Endometrial microvascular endothelial cells (primary cell): ENCODE results near the gene TIMM17A. TPM values are rescaled to one million over a fixed set of nuclear protein-coding genes. Genes with fewer than 3 reads are reported as not detected.

ENCODE experiments used
- in situ Hi-C: cut with HindIII; loops from 2 replicates; pipeline ENCODE4 v1.10.0; 2017; ENCODE audit warnings: low sequenced_read_pairs, low pct_unique_long_range_greater_than_20kb; ENCODE audit errors: inconsistent ontology term
- total RNA-seq: library from RNA; depleted of rRNA; stranded (reverse); fragments of >200 nt; gene quantifications from one replicate; pipeline ENCODE4 v1.2.3, GENCODE V29; 2015; ENCODE audit errors: inconsistent ontology term

Gene TIMM17A
- total RNA-seq, 1 donor from 2014 or later = 84.6 TPM

DNA sequence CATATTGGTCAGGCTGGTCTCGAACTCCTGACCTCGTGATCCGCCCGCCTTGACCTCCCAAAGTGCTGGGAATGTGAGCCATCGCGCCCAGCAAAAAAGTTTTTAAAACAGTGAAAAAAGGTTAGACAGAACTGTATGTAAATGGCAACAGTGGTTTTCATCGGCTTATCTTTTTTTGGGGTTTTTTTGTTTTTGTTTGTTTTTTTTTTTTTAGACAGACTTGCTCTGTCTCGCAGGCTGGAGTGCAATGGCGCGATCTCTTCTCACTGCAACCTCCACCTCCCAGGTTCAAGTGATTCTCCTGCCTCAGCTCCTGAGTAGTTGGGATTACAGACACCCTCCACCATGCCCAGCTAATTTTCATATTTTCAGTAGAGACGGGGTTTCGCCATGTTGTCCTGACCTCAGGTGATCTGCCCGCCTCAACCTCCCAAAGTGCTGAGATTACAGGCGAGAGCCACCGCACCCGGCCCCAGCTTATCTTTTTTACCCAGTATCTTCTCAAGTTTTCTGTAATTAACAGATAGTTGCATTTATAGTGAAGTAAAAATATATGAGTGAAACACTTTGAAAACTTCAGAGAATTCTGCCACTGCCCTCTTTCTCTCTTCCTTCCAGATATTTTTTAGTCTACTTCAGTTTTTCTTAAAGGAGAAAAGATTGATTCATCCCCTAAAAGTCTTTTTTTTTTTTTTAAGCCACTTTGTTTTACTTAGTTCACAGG, 13.1 kb downstream of the TIMM17A start:
- in situ Hi-C loops = no loop called here

DNA sequence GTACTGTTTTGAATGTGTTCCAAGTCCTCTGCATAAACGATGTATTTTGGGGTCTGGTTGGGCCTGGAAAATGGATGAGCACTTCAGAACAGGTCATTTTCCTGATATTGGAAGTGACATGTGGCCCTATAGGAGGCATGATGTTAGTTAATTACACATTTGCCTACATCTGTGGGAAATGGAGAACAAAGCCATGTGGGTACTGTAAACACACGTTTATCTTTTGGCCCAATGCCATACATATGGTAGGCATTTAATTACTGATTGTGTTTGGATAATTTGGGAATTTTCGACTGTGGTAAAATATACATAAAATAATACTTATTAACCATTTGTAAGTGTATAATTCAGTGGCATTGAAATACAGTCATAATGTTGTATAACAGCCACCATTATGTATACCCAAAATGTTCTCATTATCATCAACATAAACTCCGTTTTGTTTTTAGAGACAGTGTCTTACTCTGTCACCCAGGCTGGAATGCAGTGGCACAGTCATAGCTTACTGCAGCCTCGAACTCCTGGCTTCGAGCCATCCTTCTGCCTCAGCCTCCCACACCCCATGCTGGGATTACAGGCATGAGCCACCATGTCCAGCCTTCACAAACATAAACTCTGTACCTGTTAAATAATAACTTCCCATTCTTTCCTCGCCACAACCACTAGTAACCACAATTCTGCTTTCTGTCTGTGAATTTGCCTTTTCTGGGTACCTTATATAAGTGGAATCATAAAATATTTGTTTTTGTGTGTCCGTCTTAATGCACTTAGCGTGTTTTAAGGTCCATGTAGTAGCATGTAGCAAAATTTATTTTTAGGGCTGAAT, 15.2 kb downstream of the TIMM17A start:
- in situ Hi-C loops = no loop called here

DNA sequence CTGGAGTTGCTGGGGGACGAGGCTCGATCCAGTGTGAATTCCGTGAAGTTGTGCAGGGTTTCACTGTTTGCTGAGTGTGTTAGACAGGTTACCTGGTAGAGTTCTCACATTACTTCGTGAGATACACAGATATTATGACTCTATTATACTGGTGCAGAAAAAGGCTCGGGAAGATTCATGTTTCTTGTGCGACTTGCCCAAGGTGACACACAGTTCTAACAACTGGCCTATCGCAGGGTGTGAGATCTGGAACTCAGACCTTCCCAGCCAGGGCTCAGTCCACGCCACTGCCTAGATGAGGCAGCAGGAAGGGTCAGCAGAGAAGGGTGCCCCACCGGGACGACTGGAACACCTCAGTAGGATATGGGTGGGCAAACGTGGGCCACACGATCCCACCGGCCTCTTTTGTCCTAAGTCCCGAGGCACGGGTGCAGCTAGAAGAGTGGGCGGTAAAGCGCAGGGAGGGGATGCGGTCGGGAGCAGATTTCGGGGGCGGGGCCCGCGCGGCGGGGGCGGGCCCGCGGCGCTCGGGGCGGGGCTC, 26.8 kb downstream of the TIMM17A start:
- in situ Hi-C loops = no loop called here

DNA sequence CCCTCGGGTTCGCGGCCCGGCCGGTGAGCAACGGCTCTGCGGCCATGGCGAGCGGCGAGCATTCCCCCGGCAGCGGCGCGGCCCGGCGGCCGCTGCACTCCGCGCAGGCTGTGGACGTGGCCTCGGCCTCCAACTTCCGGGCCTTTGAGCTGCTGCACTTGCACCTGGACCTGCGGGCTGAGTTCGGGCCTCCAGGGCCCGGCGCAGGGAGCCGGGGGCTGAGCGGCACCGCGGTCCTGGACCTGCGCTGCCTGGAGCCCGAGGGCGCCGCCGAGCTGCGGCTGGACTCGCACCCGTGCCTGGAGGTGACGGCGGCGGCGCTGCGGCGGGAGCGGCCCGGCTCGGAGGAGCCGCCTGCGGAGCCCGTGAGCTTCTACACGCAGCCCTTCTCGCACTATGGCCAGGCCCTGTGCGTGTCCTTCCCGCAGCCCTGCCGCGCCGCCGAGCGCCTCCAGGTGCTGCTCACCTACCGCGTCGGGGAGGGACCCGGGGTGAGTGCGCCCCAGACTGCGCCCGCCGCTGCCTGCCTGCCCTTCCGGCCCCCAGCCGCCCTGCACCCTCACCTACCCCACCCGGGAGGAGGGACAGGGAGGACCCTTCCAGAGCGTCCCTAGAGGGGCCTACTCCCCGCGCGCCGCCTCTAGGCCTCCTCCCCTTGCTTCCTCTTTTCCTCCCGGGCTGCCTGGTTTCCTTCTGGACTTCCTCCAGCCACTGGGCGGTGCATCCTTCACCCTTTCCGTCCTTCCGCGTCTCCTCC, 27.5 kb downstream of the TIMM17A start, which contains the start of gene RNPEP:
RNPEP (plus strand) TSS at position 26 of the 757 bp plus-strand sequence; CDS start at position 45, 19 bp downstream.
- in situ Hi-C loops = no loop called here

DNA sequence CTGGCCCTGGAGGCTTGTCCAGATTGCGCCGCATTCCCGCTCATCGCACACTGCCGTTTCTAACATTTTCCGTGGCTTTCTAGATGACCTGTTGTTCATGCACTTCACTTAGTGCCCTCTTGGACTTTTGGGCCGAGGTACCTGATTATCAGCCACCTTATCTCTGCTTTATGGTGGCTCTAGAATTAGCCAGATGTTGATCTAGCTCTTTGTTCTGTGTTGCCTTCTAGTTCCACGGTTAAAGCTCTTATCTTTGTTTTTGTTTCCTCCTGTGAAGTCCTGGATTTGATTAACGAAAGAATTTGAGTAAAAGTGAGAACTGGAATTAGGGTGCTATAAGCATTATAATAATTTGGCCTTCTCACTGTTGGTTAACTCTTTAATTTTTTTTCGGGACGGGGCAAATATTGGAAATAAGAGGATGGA, 28.1 kb downstream of the TIMM17A start:
- in situ Hi-C loops = no loop called here

DNA sequence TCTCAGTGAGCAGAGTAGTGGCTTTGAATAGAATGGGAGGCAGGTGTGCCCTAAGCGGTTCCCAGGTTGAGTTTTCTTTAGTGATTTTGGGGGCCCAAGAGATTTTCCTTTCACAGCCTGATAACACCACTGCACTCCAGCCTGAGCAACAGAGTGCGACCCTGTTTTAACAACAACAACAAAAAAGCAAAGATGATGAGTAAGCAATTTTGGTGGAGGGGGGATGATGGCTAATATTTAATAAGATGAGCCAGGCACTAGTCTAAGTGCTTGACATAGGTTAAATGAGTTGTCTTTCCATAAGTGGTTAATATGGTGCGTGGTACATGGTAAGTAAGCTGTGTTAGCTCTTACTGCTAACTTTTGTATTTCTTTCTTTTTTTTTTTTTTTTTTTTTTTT, 29.1 kb downstream of the TIMM17A start:
- in situ Hi-C loops = no loop called here

DNA sequence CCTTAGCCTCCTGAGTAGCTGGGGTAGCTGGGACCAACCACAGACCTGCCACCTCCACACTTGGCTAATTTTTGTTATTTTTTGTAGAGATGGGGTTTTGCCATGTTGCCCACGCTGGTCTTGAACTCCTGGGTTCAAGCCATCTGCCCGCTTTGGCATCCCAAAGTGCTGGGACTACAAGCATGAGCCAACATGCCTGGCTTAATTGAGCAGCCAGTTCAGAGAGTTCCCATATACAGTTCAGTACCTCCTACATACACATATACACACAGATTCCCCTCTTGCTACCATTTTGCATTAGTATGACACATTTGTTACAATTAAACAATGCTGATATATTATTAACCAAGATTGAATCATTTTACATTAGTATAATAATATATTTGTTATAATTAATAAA, 30.1 kb downstream of the TIMM17A start:
- in situ Hi-C loops = no loop called here

DNA sequence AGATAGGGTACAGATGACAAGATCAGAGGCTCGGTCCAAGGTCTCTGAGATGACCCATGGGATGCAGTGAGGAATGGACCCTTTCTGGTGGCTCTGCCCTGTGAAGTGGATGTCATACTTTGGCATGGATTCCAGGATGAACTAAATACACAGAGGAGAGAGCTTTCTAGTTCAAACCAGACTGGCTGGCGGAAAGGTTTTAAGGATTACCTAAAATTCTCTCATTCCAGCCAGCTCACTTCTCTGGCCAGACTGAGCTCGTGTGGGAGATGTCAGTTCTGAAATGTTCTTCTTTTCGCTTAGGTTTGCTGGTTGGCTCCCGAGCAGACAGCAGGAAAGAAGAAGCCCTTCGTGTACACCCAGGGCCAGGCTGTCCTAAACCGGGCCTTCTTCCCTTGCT, 33.3 kb downstream of the TIMM17A start:
- in situ Hi-C loops = no loop called here

DNA sequence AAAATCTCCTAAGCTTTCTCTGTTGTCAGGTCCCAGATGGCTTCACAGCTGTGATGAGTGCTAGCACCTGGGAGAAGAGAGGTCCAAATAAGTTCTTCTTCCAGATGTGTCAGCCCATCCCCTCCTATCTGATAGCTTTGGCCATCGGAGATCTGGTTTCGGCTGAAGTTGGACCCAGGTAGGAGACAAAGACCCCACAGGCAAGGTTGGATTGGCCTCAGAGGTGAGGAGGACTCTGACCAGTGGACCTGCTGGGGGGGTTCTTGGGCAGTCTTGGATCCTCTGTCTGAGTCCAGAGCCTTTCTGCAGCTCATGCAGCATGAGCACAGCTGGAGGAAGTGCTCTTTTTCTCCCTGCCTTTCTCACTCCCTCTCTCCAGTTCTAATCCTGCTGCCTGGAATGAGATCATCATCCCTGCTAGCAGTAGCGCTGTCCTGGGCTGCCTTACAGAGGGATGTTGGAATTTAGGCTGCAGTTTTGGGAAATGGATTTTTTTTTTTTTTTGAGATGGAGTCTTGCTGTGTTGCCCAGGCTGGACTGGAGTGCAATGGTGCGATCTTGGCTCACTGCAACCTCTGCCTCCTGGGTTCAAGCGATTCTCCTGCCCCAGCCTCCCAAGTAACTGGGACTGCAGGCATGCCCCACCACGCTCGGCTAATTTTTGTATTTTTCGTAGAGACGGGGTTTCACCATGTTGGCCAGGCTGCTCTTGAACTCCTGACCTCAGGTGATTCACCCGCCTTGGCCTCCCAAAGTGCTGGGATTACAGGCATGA, 34.2 kb downstream of the TIMM17A start:
- in situ Hi-C loops = no loop called here

DNA sequence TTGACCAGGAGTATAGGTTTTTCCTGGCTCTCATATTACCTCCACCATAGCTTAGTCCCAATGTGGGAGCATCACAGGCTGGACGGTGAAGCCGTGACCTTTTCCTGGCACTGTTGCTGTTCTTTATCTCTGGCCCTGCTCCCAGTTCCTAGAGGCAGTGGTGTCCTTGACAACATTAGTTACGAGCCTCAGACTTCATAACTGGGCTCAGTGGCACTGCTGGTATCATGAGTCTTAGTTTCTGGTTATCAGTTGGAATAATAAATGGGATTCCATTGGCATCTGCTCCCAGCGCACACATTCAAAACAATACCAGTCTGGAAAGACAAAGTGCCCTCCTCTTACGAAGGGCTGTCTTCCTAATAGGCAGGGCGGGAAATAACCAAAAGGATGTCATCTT, 35.1 kb downstream of the TIMM17A start:
- in situ Hi-C loops = no loop called here

DNA sequence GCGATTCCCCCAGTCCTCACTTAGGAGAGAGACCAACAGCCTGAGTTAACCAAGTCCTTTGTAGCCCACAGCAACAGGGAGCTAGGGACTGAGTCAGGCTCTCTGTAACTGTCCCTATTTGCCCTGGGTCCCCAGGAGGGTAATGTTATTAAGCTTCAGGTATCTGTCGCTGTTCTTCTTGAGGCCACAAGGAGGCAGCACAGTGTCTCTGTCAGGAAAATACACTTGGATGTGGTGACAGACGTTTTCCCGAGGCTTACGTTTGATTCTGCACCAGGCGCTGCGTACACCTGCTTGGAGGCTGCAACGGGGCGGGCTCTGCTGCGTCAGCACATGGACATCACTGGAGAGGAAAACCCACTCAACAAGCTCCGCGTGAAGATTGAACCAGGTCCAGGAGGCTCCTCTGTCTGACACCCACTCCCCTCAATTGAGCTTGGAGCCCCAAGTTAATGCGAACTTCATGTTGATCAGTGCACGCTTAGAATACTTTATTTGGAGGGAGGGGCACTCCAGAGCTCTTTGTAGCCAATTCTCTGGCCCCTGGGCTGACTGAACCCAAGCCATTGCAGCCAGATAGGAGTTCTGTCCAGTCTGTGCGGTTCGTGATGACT, 44.4 kb downstream of the TIMM17A start:
- in situ Hi-C loops = no loop called here

DNA sequence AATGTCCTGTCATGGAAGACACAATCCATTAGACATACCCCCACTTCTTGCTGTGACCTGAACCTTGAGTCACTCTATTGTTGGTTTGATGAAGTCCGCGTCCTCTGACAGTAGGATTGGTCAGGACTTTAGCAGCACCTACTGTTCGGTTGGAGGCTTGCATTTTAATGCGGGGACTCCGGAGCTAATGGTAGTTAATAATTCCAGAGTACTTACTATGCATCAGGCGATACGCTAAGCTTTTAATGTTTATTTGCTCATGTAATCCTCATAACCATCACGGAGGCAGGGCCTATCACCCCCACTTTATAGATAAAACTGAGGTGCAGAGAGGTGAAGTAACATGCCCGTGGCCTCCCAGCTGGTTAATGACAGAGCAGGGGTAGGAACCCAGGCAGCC, 47.2 kb downstream of the TIMM17A start:
- in situ Hi-C loops = no loop called here

DNA sequence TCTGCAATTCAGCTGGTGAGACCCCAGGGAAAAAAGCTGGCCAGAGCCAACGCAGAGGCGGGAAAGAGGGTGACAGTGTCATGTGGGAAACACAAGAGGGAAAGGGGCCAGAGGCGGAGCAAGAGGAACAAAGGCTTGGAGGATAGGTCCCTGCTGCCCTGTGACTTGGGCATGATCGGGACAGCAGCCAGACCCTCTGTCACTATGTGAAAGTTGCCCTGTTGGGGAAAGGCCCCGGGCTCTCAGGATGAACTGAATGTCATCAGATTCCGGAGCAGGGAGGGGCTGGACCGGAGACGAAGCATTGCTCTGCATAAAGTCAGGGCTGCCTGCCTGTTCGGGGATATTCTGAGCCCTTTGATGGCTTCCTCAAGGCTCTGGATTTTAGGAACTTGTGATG, 49.4 kb downstream of the TIMM17A start:
- in situ Hi-C loops = no loop called here

DNA sequence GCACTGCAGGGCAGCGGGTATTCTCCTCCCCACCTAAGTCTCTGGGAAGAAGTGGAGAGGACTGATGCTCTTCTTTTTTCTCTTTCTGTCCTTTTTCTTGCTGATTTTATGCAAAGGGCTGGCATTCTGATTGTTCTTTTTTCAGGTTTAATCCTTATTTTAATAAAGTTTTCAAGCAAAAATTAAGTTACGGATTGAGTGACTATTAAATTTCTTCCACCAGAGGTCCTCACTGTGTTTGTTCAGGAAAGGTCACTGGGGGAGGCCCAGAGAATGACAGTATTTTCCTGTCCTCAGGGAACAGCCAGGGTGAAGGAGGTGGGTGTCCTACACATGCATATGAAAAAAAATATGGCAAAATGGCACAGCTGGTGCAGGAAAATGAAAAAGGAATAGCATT, 50.7 kb downstream of the TIMM17A start:
- in situ Hi-C loops = no loop called here

DNA sequence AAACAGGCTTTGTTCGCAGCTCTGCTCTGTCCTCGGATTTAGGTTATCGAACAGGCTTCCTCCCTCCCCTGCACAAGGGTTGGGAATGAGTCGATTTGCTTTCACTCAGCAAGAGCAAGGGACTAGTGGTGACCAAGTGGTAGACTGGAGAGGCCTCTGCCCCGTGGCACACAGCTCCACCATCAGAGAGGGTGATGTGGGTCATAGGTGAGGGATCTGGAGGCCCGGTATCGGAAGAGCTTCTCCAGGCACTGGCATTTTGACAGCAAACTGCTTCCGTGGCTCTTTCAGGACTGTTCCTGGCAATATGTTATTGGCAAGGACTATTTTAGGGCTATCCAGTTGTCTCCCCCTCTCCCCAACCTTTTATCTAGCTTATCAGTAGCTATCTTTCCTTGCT, 52.0 kb downstream of the TIMM17A start:
- in situ Hi-C loops = no loop called here

DNA sequence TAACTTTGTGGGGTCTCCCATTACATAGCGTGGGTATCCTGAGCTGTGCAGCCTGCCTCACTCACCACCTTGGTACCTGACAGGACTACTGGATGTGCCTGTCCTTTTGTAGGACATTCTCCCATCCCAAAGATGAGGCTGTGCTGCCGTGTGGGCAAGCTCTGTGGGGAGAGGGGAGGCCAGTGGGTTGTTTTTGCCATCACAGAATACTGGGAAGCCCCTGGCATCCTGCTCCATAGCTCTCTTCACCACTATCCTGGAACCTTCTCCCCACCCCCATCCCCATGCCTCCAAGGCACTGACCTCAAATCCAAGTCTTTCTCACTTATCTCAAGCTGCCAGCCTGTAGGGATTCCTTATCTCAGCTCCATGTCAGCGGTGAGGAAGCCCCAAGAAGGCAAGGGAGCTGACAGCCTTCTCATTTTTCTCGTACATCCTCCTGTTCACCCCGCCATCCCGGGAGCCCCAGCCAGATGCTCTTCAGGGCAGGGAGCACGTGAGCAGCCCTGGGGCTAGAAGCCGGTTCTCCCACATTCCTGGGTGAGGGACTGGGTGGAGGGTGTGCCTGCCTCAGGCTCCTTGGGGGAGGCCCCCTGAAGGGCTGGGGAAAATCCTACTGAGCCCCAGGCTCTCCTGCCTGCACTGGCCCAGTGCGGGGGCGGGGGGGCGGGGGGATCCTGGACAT, 52.6 kb downstream of the TIMM17A start:
- in situ Hi-C loops = no loop called here

DNA sequence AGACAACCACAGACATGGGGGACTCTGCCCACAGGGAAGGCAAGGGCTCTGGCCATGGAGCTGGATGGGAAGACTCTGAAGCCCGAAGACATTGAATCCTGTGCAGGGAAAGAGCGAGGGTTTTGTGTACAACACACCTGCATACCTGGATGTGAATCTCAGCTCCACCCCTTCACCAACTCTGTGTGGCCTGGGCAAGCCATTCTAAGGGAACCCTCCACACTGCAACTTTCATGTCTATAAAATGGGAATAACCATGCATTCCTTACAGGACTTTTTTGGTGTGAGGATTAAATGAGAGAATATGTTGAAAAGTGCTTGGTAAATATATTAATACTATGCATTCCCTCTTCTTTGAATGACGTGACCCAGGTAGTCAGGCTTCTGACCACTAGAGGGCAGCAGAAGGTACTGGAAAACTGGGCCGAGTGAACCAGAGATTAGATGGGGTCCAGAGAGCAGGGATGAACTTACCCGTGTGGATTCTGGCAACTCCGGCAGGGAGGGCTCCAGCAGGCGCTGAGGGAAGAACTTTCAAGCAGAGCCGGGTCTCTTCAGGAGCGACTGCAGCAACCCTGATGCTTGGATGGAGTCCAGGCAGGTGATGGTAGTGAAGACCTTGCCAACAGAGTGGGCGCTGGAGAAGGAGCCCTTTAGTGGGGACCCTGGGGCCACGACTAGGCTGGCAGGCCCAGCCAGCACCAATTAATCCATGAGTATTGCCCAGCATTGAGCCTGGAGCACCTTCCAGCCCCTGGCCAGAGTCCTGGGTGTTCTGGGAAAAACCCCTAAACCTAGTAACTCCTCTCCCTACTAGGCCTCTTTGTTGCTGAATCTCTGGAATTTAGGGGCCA, 54.2 kb downstream of the TIMM17A start:
- in situ Hi-C loops = no loop called here
